HG03432 (cell line): Measurements from ENCODE around the gene NKD1.
"Not testable (repeated sequence)": the region's sequence is repeated elsewhere in the genome, so short reads cannot be mapped to it uniquely, and the experiment has no call there.

Experiments used
- ATAC-seq: cut with Tn5 transposase; IDR thresholded peaks from one replicate; pipeline ENCODE4 v1.9.1; 2021; ENCODE audit warnings: mild to moderate bottlenecking, moderate library complexity; ENCODE audit not compliant: unreplicated experiment

The NKD1 gene

GRCh38 chr16:50574745-50575136 lies 26.5 kb downstream of the NKD1 start:
- ATAC-seq, result no peak

- no peak for ATAC-seq
Observed at GRCh38 chr16:50575743-50576142, 27.5 kb downstream of the NKD1 start.

GRCh38 chr16:50576403-50577113 lies 28.4 kb downstream of the NKD1 start:
- no peak for ATAC-seq

GRCh38 chr16:50578137-50578536 lies 29.9 kb downstream of the NKD1 start:
- no peak for ATAC-seq

- not testable (repeated sequence) for ATAC-seq
Observed at GRCh38 chr16:50579373-50579772, 31.2 kb downstream of the NKD1 start.

- no peak for ATAC-seq
Observed at GRCh38 chr16:50580180-50580798, 32.1 kb downstream of the NKD1 start.

- no peak for ATAC-seq
Observed at GRCh38 chr16:50581845-50582244, 33.6 kb downstream of the NKD1 start.

GRCh38 chr16:50583211-50583610 lies 35.0 kb downstream of the NKD1 start:
- no peak for ATAC-seq

GRCh38 chr16:50584033-50584722 lies 36.0 kb downstream of the NKD1 start:
- peak; percentile 64 for ATAC-seq

GRCh38 chr16:50585331-50585776 lies 37.2 kb downstream of the NKD1 start:
- ATAC-seq, result no peak

GRCh38 chr16:50587543-50587942 lies 39.3 kb downstream of the NKD1 start:
- no peak for ATAC-seq

- ATAC-seq, result no peak
Observed at GRCh38 chr16:50588276-50588675, 40.1 kb downstream of the NKD1 start.

- no peak for ATAC-seq
Observed at GRCh38 chr16:50591209-50591608, 43.0 kb downstream of the NKD1 start.

GRCh38 chr16:50591800-50592771 lies 43.9 kb downstream of the NKD1 start:
- no peak for ATAC-seq

GRCh38 chr16:50592996-50593395 lies 44.8 kb downstream of the NKD1 start:
- no peak for ATAC-seq

GRCh38 chr16:50593410-50594150 lies 45.4 kb downstream of the NKD1 start:
- no peak for ATAC-seq

GRCh38 chr16:50594308-50595260 lies 46.4 kb downstream of the NKD1 start:
- ATAC-seq, result no peak

- no peak for ATAC-seq
Observed at GRCh38 chr16:50595859-50596258, 47.7 kb downstream of the NKD1 start.
